ENCODE results near the gene KDM2B. TPM values are rescaled to one million over a fixed set of nuclear protein-coding genes. Genes with fewer than 3 reads are reported as not detected.

KDM2B gene
- total RNA-seq, 1 experiment from 2014 or later = 15.5 TPM

- H3K4me3 Mint-ChIP-seq (ENCODE audit: unreplicated experiment) = no peak overlapping the region
- H3K27me3 Mint-ChIP-seq (ENCODE audit: insufficient read depth, unreplicated experiment) = no peaks in the 10 kb centered on the region
These were observed 10.1 kb downstream of the KDM2B start for GRCh38 chr12:121570467-121571283.

GRCh38 chr12:121568971-121569751 lies 11.7 kb downstream of the KDM2B start:
- no TSS peak for BruUV-seq (replicated peaks)
- no peak for TF ChIP-seq CTCF (IDR thresholded peaks at IDR 0.05; ENCODE audit: unreplicated experiment)
- ChIA-PET POLR2A (interaction anchor here (0.8 kb wide), 1 partner anchor 60 kb away, joined by 3 read pairs; no protein-coding TSS in a partner anchor), CTCF (no interaction called here)
- Mint-ChIP-seq H3K4me3 (ENCODE audit: unreplicated experiment) (no peak overlapping the region), H3K27me3 (ENCODE audit: insufficient read depth, unreplicated experiment) (no peaks in the 10 kb centered on the region), H3K4me1 (ENCODE audit: insufficient read depth, unreplicated experiment) (no peaks in the 10 kb centered on the region), H3K9me3 (ENCODE audit: unreplicated experiment) (no peaks in the 10 kb centered on the region), H3K36me3 (ENCODE audit: insufficient read depth, unreplicated experiment) (peaks cover 6% of the 10 kb centered on the region), H3K27ac (ENCODE audit: low read depth, unreplicated experiment) (no peak overlapping the region)
- intact Hi-C loops (cut with micrococcal nuclease) = no loop called here
- DNase-seq (ENCODE audit: unreplicated experiment) = no peak

More at GRCh38 chr12:121570467-121571283, 10.1 kb downstream of the KDM2B start:
- no peak for TF ChIP-seq CTCF (IDR thresholded peaks at IDR 0.05; ENCODE audit: unreplicated experiment)
- no peaks in the 10 kb centered on the region for H3K9me3 Mint-ChIP-seq (ENCODE audit: unreplicated experiment)
- intact Hi-C loops (cut with micrococcal nuclease) = no loop called here
- no peak overlapping the region for H3K27ac Mint-ChIP-seq (ENCODE audit: low read depth, unreplicated experiment)
- H3K4me1 Mint-ChIP-seq (ENCODE audit: insufficient read depth, unreplicated experiment) = no peaks in the 10 kb centered on the region
- peaks cover 6% of the 10 kb centered on the region for H3K36me3 Mint-ChIP-seq (ENCODE audit: insufficient read depth, unreplicated experiment)
- POLR2A ChIA-PET = no interaction called here
- no TSS peak for BruUV-seq (replicated peaks)
- DNase-seq (ENCODE audit: unreplicated experiment) = no peak
- CTCF ChIA-PET = interaction anchor here (0.6 kb wide), 1 partner anchor 20 kb away, joined by 4 read pairs; no protein-coding TSS in a partner anchor

GRCh38 chr12:121568518-121568917 lies 12.3 kb downstream of the KDM2B start:
- DNase-seq (ENCODE audit: unreplicated experiment) = no peak
- Mint-ChIP-seq H3K9me3 (ENCODE audit: unreplicated experiment) (no peaks in the 10 kb centered on the region), H3K27ac (ENCODE audit: low read depth, unreplicated experiment) (no peak overlapping the region), H3K27me3 (ENCODE audit: insufficient read depth, unreplicated experiment) (no peaks in the 10 kb centered on the region), H3K36me3 (ENCODE audit: insufficient read depth, unreplicated experiment) (peaks cover 6% of the 10 kb centered on the region), H3K4me3 (ENCODE audit: unreplicated experiment) (no peak overlapping the region), H3K4me1 (ENCODE audit: insufficient read depth, unreplicated experiment) (no peaks in the 10 kb centered on the region)
- ChIA-PET CTCF (no interaction called here), POLR2A (no interaction called here)
- no TSS peak for BruUV-seq (replicated peaks)
- intact Hi-C loops (cut with micrococcal nuclease) = no loop called here
- no peak for TF ChIP-seq CTCF (IDR thresholded peaks at IDR 0.05; ENCODE audit: unreplicated experiment)

GRCh38 chr12:121565076-121565475 lies 15.7 kb downstream of the KDM2B start:
- ChIA-PET CTCF (interaction anchor here (0.5 kb wide), 1 partner anchor 242 kb away, joined by 3 read pairs; no protein-coding TSS in a partner anchor), POLR2A (interaction anchor here (0.6 to 0.7 kb wide), 2 partner anchors 12 to 17 kb away, joined by 3 read pairs; no protein-coding TSS in a partner anchor)
- Mint-ChIP-seq H3K4me3 (ENCODE audit: unreplicated experiment) (no peak overlapping the region), H3K27me3 (ENCODE audit: insufficient read depth, unreplicated experiment) (no peaks in the 10 kb centered on the region), H3K36me3 (ENCODE audit: insufficient read depth, unreplicated experiment) (no peaks in the 10 kb centered on the region), H3K9me3 (ENCODE audit: unreplicated experiment) (no peaks in the 10 kb centered on the region), H3K4me1 (ENCODE audit: insufficient read depth, unreplicated experiment) (no peaks in the 10 kb centered on the region), H3K27ac (ENCODE audit: low read depth, unreplicated experiment) (no peak overlapping the region)
- intact Hi-C loops (cut with micrococcal nuclease) = no loop called here
- BruUV-seq (replicated peaks) = no TSS peak
- TF ChIP-seq CTCF (IDR thresholded peaks at IDR 0.05; ENCODE audit: unreplicated experiment) = no peak
- no peak for DNase-seq (ENCODE audit: unreplicated experiment)
